DMS153 (cell line): Measurements from ENCODE around the gene UBE2L6.
A peak's percentile ranks its signal among the peaks of the same experiment; 100 is the strongest.
"Not testable (repeated sequence)": the region's sequence is repeated elsewhere in the genome, so short reads cannot be mapped to it uniquely, and the experiment has no call there.

Source experiments
- DNase-seq: peaks from one replicate; lab custom pipeline; 2025; lab: John Stamatoyannopoulos, UW

Gene UBE2L6

DNA sequence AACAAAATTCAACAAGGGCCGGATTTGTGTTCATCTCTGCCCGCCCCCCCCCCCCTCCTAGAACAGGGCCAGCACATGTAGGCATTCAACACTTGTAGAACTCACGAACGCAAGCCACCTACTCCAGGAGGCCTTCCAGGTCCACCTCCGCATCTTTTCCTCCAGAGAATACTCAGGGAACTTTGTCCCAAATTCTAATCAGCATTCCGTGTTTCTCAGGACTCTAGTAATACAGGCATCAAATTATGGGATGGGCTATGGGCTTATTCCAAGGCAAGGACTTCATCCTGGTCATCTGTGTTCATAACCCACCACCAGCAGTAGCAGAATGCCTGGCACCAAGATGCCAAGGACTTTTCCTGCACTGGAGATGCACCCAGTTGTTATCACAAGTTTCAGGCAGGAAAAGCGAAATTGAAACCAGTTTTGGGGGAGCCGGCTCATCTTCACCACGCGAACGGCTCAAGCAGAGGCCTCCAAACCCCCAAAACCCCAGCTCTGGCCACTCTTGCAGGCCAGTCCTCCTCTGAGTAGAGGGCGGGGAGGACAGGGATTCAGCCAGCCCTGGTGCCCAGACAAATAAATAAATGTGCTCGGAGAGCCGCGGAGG lies 462 bp downstream of the UBE2L6 start:
- no peak for DNase-seq

DNA sequence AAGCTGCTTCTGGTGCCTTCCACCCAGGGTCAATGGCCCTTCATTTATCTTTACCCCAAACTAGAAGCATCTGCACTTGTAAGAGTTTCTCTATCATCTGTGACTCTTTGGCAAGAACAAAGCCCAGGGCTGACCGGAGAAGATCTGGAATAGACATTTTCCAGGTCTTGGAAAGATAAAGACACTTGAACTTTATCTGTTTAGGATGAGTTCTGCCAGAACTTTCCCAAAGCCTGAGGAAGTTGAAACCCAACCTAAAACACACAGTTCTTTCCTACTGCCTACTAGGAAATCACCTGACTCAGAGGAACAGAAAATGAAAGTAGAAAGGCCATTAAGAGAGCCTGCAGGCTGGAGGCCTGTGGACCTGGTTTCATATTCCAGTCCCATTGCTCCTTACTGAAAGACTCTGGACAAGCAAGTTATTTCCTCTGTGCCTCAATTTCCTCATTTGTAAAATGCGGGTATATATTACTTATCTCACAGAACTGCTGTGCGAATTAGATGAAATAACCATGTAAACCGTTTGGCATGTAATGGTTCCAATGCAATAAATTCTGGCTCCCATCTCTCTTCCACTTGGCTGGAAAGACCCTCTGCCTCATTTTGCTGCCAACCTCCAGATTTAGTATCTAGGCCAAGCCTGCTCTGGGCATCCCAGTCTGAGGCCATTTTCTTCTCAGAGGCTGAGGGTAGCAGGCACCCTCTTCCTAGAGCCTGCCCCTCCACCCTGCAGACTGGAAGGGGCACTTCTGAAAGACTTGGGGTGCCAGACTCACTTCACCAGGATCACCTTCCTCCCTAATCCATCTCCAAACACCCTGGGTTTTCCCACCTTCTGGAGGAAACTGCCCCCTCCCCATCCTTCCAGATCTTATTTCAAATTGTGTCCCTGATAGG lies 1.2 kb downstream of the UBE2L6 start:
- DNase-seq: peak; percentile 53

- no peak for DNase-seq
Measured at GRCh38 chr11:57562596-57562995, 4.9 kb downstream of the UBE2L6 start.

- no peak for DNase-seq
Measured at GRCh38 chr11:57560146-57560545, 7.3 kb downstream of the UBE2L6 start.

- no peak for DNase-seq
Measured at GRCh38 chr11:57556041-57556440, 11.4 kb downstream of the UBE2L6 start.

- DNase-seq: no peak
Measured at GRCh38 chr11:57555393-57555792, 12.1 kb downstream of the UBE2L6 start.

DNA sequence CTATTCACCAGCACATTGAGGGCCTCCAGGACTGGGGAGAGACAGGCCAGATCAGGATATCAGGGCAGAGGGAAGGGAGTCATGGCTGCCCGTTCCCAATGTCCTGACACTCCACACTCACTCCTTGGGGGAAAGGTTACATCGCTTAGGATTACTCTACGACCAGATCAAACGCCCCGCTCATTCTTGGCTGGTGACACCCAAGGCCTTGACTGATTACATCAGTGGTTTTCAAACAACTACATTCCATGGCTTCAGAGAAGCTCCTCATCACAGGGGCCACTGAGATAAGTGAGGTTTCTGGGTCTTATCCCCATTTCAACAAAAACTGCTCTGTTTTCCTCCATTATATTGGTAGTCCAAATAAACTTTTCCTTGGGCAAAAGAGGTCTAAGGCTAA lies 15.0 kb downstream of the UBE2L6 start:
- no peak for DNase-seq

DNA sequence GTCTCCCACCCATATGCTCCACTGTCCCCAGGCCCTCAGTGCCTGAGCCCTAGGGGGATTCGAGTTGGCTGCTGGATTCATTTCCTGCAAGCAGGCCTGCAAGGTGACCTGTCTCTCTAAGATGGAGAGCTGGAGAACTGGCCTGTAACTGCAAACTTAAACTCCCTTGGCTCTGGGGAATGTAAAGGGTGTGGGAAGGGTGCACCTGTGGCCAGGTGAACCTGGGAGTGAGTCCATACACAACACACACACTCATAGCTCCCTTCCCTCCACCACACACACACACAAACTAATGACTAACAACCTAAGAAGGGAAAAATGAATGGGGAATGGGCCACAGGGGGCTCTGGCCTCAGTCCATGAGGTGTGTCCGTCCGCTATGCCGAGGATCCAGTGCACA lies 15.5 kb downstream of the UBE2L6 start:
- no peak for DNase-seq

GRCh38 chr11:57549983-57550382 lies 17.5 kb downstream of the UBE2L6 start:
- no peak for DNase-seq

DNA sequence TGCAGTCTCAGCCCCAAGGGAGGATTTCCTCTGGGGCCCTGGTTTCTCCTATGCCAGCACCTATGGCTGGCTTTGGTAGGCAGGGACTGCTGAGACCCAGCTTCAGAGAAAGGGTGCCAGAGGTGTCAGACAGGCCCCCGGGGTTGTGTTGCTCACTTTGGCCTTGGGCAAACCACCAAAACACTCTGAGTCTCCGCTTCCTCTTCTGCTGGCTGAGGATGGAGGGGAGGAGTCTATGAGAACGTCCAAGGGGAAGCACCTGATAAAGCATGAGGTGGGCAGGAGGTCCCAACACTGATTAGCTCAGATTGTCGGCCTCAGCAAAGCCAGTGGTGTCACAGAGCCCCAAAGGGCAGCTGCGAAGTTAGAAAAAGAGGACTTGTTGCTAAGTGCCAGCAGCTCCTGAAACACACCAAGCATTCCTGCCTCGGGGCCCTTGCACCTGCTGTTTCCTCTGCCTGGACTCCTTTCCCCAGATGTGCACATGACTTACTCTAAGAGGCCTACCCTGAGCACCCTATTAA lies 19.6 kb downstream of the UBE2L6 start:
- no peak for DNase-seq

- no peak for DNase-seq
Measured at GRCh38 chr11:57546869-57547475, 20.5 kb downstream of the UBE2L6 start.

DNA sequence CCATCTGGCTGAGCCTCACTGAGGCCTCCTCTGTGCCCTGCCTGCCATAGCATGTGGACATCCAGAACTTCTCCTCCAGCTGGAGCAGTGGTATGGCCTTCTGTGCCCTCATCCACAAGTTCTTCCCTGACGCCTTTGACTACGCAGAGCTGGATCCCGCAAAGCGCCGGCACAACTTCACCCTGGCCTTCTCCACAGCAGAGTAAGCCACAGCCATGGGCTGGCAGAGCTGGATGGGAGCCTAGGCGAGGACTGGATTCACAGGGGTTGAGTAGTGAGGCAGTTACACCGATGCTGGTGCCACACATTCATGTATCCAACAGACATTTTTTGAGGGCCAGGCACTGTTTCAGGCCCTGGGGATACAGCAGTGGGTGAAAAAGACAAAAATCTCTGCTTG lies 21.0 kb downstream of the UBE2L6 start:
- DNase-seq: no peak

DNA sequence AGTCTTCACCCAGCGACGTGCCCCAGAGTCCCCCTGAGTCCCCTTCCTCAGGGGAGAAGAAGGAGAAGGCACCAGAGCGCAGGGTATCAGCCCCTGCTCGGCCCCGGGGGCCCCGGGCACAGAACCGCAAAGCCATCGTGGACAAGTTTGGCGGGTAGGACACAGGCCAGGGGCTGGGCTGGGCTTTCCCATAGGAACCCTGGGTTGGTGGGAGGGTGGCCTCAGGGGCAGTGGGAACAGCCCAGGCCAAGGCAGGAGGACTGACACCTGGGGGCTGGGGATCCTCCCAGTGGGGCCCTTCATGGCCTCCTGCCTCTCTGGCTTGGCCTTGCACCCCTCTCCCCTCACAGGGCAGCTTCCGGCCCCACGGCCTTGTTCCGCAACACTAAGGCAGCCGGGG lies 21.6 kb downstream of the UBE2L6 start:
- no peak for DNase-seq

DNA sequence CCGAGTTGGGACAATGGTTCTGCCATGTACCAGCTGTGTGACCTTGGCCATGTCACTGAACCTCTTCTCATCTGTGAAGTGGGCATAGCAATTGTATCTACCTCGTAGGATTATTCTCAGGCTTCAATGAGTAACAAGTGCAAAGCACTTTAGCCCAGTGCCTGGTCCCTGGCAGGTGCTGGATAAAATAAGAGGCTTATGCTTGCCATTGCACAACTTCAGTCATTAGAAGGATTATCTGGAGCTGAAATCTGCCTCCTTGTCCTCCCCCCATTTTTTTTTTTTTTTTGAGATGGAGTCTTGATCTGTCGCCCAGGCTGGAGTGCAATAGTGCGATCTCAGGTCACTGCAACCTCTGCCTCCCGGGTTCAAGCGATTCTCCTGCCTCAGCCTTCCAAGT lies 22.9 kb downstream of the UBE2L6 start:
- DNase-seq: no peak

DNA sequence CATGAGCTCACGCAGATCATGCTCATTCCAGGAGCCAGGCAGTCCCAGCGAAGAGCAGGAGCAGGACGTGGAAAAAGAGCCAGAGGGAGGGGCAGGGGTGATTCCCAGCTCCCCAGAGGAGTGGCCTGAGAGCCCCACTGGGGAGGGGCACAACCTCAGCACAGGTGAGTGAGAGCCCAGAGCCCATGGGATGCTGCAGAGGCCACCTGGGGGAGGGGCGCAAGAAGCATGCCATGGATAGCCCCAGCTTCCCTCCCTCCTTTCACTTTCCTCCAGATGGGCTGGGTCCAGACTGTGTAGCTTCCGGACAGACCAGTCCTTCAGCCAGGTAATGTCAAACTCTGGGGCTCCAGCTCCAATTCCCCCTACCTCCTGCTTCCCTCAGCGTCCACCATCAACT lies 23.9 kb downstream of the UBE2L6 start:
- no peak for DNase-seq

DNA sequence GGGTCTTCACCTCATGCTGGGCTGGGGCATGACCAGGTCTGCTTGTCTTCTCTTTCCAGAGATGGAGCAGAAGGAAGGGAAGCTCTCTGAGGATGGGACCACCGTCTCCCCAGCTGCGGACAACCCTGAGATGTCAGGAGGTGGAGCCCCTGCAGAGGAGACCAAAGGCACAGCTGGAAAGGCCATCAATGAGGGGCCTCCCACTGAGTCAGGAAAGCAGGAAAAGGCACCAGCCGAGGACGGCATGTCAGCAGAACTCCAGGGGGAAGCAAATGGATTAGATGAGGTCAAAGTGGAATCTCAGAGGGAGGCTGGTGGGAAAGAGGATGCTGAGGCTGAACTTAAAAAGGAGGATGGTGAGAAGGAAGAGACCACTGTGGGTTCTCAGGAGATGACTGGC lies 24.9 kb downstream of the UBE2L6 start:
- no peak for DNase-seq

- DNase-seq: no peak
Measured at GRCh38 chr11:57541169-57541568, 26.3 kb downstream of the UBE2L6 start.

DNA sequence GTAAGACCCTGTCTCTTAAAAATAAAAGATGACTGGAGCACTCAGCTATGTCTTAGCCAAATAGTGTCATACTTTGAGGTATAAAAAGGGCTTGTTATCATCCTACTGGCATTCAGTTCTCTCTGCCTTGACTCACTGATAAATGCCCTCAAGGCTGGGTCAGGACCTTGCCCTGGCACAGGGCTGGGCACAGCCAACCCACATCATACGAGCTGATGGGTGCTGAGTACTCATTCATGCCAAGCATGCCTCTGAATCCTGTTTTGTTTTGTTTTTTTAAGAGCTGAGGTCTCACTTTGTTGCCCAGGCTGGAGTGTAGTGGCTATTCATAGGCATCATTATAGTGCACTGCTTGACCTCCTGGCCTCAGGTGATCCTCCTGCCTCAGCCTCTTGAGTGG lies 28.1 kb downstream of the UBE2L6 start:
- no peak for DNase-seq

DNA sequence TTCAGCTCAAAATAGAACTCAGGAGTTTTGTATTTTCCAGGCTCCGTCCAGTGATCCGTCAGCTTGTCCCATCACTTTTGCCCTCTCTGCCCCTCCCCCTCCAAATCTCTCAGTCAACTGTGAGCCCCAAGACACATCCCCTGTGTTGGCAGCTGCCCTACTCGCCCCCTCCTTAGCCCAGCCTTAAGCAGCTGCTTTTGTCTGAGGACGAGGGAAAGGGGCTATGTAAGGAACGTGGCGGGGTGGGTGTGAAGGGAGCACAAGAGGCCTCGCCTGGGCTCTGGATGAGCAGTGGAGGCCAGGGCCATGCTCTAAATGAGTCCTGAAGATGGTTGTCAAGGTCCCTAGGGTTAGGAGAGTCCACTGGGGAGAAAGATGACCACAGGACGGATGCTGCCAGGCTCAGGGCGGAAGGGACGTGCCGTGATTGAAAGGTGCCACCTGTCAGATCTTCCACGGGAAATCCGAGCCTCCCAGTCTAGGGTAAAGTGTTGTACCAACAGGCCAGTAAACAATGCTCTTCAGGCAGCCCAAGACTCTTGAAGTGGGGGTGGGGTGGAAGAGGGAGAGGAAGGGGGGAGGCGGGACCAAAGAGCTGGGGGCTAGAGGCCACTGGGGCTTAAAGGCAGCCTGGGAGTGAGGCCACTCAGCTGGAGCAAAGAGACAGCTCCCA lies 30.4 kb downstream of the UBE2L6 start, which contains the start of gene SMTNL1:
Gene SMTNL1, plus strand, starts transcription at position 649 of the 673 bp plus-strand sequence. CDS start 5,048 bp downstream, outside the sequence.
- DNase-seq: no peak

- DNase-seq: not testable (repeated sequence)
Measured at GRCh38 chr11:57534449-57534848, 33.0 kb downstream of the UBE2L6 start.

- DNase-seq: peak; percentile 99
Measured at GRCh38 chr11:57530596-57531507, 36.6 kb downstream of the UBE2L6 start, which contains the start of gene TIMM10. TSS of gene TIMM10 (minus strand) at chr11:57530754. CDS start at chr11:57530189, 565 bp downstream.
